GM18861 (cell line): ENCODE data around the gene ZHX3.

Experiments used
- ATAC-seq: cut with Tn5 transposase; IDR thresholded peaks from one replicate; pipeline ENCODE4 v1.9.1; 2021; ENCODE audit not compliant: unreplicated experiment

ZHX3 gene, protein sequence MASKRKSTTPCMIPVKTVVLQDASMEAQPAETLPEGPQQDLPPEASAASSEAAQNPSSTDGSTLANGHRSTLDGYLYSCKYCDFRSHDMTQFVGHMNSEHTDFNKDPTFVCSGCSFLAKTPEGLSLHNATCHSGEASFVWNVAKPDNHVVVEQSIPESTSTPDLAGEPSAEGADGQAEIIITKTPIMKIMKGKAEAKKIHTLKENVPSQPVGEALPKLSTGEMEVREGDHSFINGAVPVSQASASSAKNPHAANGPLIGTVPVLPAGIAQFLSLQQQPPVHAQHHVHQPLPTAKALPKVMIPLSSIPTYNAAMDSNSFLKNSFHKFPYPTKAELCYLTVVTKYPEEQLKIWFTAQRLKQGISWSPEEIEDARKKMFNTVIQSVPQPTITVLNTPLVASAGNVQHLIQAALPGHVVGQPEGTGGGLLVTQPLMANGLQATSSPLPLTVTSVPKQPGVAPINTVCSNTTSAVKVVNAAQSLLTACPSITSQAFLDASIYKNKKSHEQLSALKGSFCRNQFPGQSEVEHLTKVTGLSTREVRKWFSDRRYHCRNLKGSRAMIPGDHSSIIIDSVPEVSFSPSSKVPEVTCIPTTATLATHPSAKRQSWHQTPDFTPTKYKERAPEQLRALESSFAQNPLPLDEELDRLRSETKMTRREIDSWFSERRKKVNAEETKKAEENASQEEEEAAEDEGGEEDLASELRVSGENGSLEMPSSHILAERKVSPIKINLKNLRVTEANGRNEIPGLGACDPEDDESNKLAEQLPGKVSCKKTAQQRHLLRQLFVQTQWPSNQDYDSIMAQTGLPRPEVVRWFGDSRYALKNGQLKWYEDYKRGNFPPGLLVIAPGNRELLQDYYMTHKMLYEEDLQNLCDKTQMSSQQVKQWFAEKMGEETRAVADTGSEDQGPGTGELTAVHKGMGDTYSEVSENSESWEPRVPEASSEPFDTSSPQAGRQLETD

GRCh38 chr20:41317546-41318270 is at the start of gene ZHX3:
TSS of gene ZHX3 (minus strand) at chr20:41317731. CDS start at chr20:41204916, 112,815 bp downstream.
- peak; percentile 91 for ATAC-seq

DNA sequence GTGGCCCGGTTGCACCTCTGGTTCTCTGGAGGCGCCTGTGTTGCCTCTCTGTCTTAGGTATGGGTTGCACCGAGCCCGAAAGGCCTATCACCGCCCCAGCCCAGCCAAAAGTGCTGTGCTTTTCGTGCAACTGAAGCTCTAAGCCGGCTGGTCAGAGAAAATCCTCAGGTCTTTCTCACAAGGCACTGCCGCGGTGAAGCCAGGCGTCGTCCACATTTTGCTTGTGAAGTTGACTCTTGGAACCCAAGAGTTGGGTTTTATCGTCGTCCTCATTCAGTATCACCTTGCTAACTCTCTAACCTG is 49.8 kb upstream of the ZHX3 start:
- ATAC-seq: no peak

DNA sequence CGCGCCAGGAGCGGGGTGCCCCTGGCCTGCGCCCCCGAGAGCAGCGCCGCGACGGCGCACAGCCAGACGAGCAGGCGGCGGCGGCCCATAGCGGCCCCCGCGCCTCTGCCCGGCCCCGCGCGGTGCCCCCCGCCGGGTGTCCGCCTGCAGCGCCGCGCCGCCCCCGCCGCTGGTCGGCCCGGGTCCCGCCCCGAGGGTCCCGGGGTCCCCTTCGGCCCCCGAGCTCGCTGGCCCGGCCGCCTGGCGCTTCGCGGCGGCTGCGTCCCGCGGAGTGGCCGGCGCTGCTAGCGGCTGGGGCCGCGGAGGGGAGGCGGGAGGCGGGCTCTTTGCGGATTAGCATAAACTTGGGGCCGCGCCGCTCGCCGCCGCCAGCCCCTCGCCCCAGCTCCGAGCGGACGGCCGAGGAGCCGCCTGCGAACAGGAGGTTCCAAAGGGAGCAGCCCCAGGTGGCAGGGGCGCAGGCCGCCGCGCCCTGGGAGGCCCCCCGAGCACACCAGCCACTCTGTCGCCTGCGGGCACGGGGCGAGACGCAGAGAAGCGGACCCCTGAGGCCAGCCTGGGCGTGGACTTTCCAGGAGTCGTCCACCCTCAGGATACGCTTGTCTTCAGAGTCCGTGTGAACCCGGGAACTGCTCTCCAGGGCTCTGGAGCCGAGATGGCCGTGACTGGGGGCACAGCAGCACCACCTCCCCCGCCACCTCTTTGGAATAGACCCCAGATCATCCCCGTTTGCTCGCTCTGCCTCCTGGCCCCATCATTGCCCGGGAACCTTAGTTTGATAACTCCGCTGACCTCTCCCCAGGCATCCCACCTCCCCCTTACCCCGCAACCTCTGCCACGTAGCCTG is 49.2 kb upstream of the ZHX3 start, which contains the start of gene EMILIN3:
Gene EMILIN3 (minus strand): TSS at position 273 of the 847 bp plus-strand sequence. CDS start 184 bp downstream, at position 89.
- ATAC-seq: no peak

- no peak for ATAC-seq
Observed at GRCh38 chr20:41365777-41366545, 48.4 kb upstream of the ZHX3 start.

DNA sequence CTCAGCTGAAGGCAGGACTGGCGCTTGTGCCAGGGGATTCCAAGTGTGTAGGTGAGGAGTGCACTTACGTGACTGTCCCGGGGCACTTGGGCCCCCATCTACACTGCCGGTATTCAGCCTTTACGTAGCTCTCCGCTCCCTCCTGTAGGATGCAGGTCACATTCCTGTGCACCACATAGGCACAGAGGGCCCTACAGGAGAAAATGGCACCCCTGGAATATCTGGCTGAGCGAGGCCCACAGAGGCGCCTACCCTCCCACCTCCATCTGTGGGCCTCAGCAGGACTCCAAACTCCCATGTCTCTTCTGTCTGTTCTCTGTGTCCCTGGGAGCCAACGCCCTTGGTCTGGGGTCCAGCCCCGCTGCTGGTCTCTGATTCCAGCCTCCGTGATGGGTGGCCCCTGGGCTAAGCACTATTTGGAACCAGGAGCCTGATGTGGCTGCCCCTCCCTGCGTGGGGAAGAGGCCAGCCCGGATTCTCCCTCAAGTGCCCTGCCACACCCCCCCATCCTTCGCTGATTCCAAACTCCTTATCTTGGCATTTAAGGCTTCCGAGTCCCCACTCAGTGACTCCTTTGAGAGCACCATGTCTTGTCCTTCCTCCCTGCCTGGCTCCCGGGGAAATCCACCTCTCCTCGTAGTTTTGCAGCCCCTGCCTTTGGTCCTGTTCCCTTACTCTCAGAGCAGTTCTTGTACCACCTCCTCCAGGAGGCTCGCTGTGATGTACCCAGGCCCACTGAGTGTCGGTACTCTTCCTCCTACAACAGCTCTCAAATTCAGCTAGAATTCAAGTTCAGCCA is 47.6 kb upstream of the ZHX3 start:
- ATAC-seq: no peak

DNA sequence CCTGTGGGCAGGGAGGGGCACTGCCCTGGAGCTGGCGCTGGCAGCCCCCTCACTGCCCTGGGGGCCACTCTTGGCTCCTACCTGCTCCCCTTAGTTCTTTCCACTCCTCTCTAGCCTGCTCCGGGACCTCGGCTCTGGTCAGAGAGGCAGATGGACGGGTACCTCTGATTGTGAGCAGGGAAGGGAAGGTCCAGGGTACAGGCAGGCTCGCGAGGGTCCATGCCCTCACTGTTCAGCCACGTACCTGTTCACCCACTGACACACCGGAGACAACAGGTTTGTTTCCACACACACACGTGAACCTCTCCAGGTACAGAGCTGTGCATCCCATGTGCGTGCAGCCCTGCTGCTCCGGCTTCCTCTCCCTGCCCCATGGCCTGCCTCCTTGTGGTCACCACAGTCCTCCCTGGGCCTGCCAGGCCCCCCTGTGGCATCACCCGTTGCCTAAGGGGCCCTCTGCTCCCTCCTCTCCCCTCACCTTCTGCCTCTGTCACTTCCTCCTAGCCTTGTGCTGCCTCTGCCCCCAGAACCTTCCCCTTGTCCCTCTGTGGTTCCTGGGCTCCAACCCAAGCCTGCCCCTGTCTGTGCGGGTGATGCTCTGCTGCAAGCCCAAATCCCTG is 46.8 kb upstream of the ZHX3 start:
- no peak for ATAC-seq

DNA sequence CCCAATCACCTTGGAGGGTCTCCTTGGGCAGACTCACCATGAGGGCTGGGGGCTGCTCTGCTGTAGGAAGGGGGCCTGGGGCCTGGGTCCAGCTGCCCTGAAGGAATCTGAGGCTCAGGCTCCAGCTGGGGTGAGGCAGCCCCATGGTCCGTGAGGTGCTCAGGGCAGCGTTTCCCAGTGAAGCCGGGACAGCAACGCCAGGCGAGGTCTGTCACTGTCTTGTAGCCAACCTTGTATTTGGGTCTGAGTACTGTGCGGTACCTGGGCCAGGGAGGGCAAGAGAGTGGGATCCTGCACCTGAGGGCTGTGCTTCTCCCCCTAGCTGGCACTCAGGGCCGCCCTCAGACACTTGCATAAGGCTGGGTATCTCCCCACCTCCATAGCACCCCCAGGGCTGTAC is 46.1 kb upstream of the ZHX3 start:
- ATAC-seq: no peak

GRCh38 chr20:41362748-41363140 is 45.2 kb upstream of the ZHX3 start:
- no peak for ATAC-seq

DNA sequence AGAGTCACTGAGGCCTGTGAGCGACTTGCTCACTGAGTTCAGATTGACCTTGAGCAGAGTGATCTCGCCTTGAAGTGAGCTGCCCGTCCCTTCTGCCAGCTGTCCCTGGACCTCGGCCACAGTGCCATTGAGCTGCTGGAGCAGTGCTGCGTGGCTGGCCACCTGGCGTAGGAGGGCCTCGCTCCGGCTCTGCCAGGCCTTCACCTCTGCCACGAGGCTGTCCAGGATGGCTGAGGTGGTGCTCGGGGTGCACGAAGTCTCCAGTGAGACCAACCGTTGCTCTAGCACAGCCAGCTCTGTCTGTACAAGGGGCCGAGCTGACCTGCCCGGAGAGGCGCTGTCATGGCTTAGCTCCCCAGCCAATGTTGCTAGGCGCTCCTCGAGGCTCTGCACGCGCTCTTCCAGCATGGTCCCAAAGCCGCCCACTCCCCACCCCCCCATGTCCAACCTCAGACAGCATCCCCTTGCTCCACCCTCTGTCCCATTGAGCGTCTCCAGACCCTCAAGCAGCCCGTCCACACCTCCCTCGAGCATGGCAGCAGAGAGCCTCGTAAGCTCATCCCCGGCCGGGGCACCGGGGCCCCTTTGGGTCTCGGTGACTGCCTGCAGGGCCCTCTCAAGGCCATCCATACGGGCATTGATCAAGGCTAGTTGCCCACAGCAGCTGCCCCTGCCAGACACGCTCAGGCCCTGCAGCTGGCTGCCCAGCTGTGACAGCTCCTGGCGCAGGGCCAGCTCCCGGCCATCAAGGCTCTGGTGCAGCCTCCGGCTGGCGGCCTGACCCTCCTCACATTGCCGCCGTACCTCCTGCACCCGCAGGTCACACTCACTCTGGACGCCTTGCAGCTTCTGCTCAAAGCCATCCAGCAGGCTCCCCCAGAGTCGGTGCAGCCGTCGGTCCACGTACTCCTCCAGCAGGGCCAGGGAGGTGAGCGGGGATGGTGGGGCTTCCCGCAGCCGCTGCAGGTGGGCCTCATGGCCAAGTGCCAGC is 44.5 kb upstream of the ZHX3 start:
- ATAC-seq: no peak

DNA sequence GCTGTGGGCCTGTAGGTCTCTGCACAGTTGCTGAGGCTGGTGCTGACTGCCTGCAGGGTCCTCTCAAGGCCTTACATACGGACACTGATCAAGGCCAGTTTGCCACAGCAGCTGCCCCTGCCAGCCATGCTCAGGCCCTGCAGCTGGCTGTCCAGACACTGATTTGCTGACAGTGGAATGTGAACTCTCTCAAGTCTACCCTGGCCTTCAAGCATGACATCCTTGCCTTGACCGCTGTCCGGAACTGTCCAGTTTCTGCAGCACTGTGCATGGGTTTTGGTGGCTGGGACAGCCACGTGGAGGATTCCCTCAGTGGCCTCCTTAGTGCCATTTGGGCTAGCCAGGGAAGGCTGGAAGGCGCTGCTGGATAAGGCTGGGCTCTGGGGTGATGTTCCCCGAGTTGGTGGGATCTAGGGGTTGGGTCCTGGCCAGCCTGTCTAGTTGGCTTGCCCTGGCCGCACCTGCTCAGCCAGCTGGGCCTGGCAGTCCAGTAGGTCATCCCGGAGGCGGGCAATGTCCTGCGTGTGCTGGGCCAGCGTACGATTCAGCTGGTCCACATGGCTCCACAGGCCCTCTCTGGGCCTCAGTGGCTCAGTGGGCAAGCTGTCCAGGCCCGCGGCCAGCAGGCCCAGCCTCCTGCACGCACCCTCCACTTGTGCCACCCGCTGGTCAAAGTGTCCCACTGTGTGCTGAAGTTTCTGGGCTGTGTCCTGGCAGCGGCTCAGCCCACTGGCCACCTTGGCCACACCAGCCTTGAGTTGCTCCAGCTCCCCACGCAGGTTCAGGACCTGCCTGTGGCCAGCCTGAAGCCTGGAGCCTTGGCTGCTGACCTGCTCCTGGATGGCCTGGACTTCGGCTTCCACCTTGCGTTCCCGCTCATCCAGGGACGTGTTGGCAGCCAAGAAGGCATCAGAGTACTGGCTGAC is 43.6 kb upstream of the ZHX3 start:
- no peak for ATAC-seq

DNA sequence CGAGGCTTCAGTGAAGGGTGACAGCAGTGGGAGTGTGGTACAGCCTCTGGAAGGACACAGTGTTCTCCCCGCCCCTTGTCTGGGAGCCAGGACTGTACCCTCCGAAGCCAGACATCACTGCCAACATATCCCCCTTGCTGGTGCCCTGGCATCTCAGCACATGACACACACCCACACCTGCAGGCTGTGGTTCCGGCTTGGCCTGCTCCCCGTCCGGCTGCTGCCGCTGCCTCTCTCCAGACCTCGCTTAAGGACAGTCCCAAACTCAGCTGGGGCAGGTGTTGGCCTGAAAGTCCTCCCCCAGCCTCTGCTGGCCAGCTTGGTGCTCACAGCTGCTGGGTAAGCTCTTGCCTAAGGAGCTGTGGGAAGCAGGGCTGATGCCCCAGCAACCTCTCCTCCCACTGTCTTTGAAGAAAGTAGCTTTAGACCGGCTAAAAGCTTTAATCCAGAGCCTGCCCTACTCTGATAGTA is 42.0 kb upstream of the ZHX3 start:
- ATAC-seq: no peak

DNA sequence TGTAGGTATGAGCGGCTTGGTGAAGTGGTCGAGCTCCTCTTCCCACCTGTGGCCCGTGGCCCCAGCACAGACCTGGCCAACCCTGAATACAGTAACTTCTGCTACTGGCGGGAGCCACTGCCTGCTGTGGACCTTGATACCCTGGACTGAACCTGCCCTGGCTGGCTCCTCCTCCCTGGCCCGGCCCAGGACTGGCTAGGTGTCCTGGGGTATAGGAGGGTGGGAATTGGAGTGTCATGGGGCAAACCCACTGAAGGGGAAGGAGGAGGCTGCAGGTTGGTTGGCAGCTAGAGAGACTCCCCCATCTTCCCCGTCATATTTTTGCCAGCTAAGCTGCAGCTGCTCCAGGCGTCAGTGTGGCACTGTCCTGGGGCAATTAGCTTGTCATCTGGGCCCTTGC is 41.2 kb upstream of the ZHX3 start:
- ATAC-seq: no peak

- no peak for ATAC-seq
Observed at GRCh38 chr20:41358230-41358629, 40.7 kb upstream of the ZHX3 start.

GRCh38 chr20:41357424-41358163 is 40.1 kb upstream of the ZHX3 start:
- ATAC-seq: no peak

DNA sequence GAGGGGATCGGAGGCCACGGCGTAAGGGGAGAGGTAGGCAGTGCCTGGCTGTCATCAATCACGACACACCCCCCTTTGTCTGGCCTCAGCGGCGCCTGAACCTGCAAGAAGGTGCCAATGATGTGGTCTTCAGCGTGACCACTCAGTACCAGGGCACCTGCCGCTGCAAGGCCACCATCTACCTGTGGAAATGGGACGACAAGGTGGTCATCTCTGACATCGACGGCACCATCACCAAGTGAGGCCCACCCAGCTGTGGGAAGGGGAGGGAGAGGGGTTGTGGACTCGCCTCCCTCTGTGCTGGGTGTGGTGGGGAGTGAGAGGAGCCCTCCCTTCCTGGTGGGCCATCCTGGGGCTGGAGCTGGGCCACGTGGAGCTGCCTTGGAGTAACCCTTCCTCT is 39.4 kb upstream of the ZHX3 start:
- no peak for ATAC-seq
